GOT3 (cell line): Measurements from ENCODE around the gene USP1.

Experiments
- DNase-seq: peaks from one replicate; lab custom pipeline; 2025; ENCODE audit warnings: mixed read lengths; lab: John Stamatoyannopoulos, UW

USP1 gene

GRCh38 chr1:62436466-62437272, at the start of gene USP1:
Gene USP1, plus strand, starts transcription at chr1:62437049. Its CDS starts 2,819 bp downstream, at chr1:62439868.
- DNase-seq: peak; percentile 99

- no peak for DNase-seq
These were observed 47.3 kb upstream of the USP1 start for GRCh38 chr1:62389531-62389930.

GRCh38 chr1:62390071-62390470, 46.8 kb upstream of the USP1 start:
- no peak for DNase-seq

GRCh38 chr1:62391369-62391971, 45.4 kb upstream of the USP1 start:
- DNase-seq: no peak

GRCh38 chr1:62392951-62393350, 43.9 kb upstream of the USP1 start:
- no peak for DNase-seq

- DNase-seq: no peak
These were observed 42.2 kb upstream of the USP1 start for GRCh38 chr1:62394646-62395045.

GRCh38 chr1:62395291-62395690, 41.6 kb upstream of the USP1 start:
- DNase-seq: no peak

- DNase-seq: no peak
These were observed 40.0 kb upstream of the USP1 start for GRCh38 chr1:62396871-62397270.

- DNase-seq: no peak
These were observed 39.5 kb upstream of the USP1 start for GRCh38 chr1:62397301-62397700.

- no peak for DNase-seq
These were observed 38.5 kb upstream of the USP1 start for GRCh38 chr1:62398377-62398776.

- DNase-seq: no peak
These were observed 35.7 kb upstream of the USP1 start for GRCh38 chr1:62401034-62401760.

- no peak for DNase-seq
These were observed 31.6 kb upstream of the USP1 start for GRCh38 chr1:62405247-62405646.

- DNase-seq: no peak
These were observed 30.3 kb upstream of the USP1 start for GRCh38 chr1:62406576-62406975.

- no peak for DNase-seq
These were observed 29.3 kb upstream of the USP1 start for GRCh38 chr1:62407398-62408009.

- no peak for DNase-seq
These were observed 21.2 kb upstream of the USP1 start for GRCh38 chr1:62415687-62416086.

GRCh38 chr1:62417351-62417999, 19.4 kb upstream of the USP1 start:
- no peak for DNase-seq

- DNase-seq: no peak
These were observed 16.6 kb upstream of the USP1 start for GRCh38 chr1:62420214-62420613.

GRCh38 chr1:62423580-62424242, 13.1 kb upstream of the USP1 start:
- DNase-seq: no peak

GRCh38 chr1:62424411-62424810, 12.4 kb upstream of the USP1 start:
- no peak for DNase-seq

- no peak for DNase-seq
These were observed 11.8 kb upstream of the USP1 start for GRCh38 chr1:62425041-62425440.

GRCh38 chr1:62426237-62426636, 10.6 kb upstream of the USP1 start:
- DNase-seq: no peak
